Ascending aorta (tissue), 2 donors: ENCODE measurements around the gene SHE. TPM values are rescaled to one million over a fixed set of nuclear protein-coding genes. Genes with fewer than 3 reads are reported as not detected.

Experiments
- DNase-seq, 2 donors: peaks; one replicate each; pipeline ENCODE4 v3.0.0-alpha.2; 2019; ENCODE audit warnings: low spot score in 2 of 2
- H3K27ac ChIP-seq, 2 donors: fragments of 200-600 bp; sonication (generic); one replicate each; pipeline ENCODE4 v1.5.1; 2016 to 2017; ENCODE audit warnings: mild to moderate bottlenecking in 1 of 2
- H3K27me3 ChIP-seq: fragments of 200-600 bp; sonication (generic); one replicate; pipeline ENCODE4 v1.5.1; 2017
- H3K36me3 ChIP-seq, 2 donors: fragments of 200-600 bp; sonication (generic); one replicate each; pipeline ENCODE4 v1.5.1; 2016
- H3K4me1 ChIP-seq, 2 donors: fragments of 200-600 bp; sonication (generic); one replicate each; pipeline ENCODE4 v1.5.1; 2016 to 2017; ENCODE audit warnings: mild to moderate bottlenecking in 1 of 2
- H3K4me3 ChIP-seq, 2 donors: fragments of 200-600 bp; sonication (generic); one replicate each; pipeline ENCODE4 v1.5.1; 2016 to 2017; ENCODE audit warnings: mild to moderate bottlenecking in 1 of 2
- H3K9me3 ChIP-seq, 2 donors: fragments of 200-600 bp; sonication (generic); one replicate each; pipeline ENCODE4 v1.5.1; 2016
- CTCF ChIP-seq, 3 experiments: fragments of 200-600 bp in 2 of 3; fragments of 450-650 bp in 1 of 3; sonication (generic) in 2 of 3; IDR thresholded peaks; one replicate each; pipeline ENCODE4 v1.5.1; 2016 to 2019; ENCODE audit warnings: antibody characterized with exemption in 3 of 3, mild to moderate bottlenecking in 1 of 3, moderate library complexity in 1 of 3
- intact Hi-C: fragments of 100-400 bp; cut with DNase I; formaldehyde crosslinking; loops from one replicate; pipeline ENCODE4 v1.15.1; 2023
- total RNA-seq: library from RNA; depleted of rRNA; stranded (reverse); fragments of >200 nt; gene quantifications from one replicate; pipeline ENCODE4 v1.1.0, GENCODE V29; 2016

SHE gene
- total RNA-seq, 1 donor from 2014 or later = 107 TPM

DNA sequence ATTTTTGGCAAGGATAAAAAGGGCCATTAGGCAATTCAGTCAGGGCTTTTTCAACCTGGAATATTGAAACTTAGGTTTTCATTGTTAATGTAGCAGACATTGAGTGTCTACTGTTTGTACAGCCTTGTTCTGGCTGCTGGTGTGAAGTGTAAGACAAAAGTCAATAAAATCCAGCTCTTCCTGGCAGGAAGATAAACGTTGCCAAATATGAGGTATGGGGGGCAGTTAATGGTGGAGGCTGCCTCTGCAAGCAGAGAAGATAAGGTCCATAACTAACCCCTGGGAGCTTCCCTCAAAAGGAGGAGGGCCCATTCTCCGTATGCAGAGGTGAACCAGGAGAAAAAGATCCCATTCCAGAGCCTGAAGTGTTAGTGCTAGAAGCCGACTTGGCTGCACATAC is 19.5 kb upstream of the SHE start:
- Histone ChIP-seq H3K27me3 (no peaks in the 10 kb centered on the region), H3K4me1 (no peaks in the 10 kb centered on the region), H3K27ac (no peak overlapping the region), H3K9me3 (no peaks in the 10 kb centered on the region), H3K4me3 (no peak overlapping the region), H3K36me3 (no peaks in the 10 kb centered on the region)
- DNase-seq = no peak
- TF ChIP-seq CTCF (IDR thresholded peaks at IDR 0.05) = no peak
- intact Hi-C loops = no loop called here

GRCh38 chr1:154520333-154520732 is 18.1 kb upstream of the SHE start:
- Histone ChIP-seq H3K4me1 (no peaks in the 10 kb centered on the region), H3K27me3 (no peaks in the 10 kb centered on the region), H3K9me3 (no peaks in the 10 kb centered on the region), H3K36me3 (no peaks in the 10 kb centered on the region), H3K4me3 (no peak overlapping the region), H3K27ac (no peak overlapping the region)
- DNase-seq = no peak
- TF ChIP-seq CTCF (IDR thresholded peaks at IDR 0.05) = no peak
- intact Hi-C loops = no loop called here

- DNase-seq = no peak
These were observed 17.4 kb upstream of the SHE start for GRCh38 chr1:154519591-154519991.

DNA sequence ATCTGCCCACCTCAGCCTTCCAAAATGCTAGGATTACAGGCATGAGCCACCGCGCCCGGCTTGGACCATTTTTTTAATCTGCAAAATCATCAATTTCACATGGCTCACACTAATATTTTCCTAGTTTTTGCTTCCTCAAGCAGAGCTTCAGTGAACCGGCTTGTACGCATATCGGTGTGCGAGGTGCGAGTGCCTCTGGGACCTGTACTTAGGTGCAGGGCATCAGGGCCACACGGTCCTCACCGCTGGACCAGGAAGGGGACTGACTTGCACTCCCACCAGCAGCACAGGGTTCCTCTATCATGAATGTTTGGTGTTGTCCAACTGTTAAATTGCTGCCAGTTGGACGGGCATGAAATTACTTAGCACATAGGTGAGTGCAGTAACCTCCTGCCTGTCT is 15.4 kb upstream of the SHE start:
- DNase-seq = no peak

More at GRCh38 chr1:154519591-154519991, 17.4 kb upstream of the SHE start:
- Histone ChIP-seq H3K36me3 (no peaks in the 10 kb centered on the region), H3K4me1 (no peaks in the 10 kb centered on the region), H3K9me3 (no peaks in the 10 kb centered on the region), H3K27me3 (no peaks in the 10 kb centered on the region), H3K4me3 (no peak overlapping the region), H3K27ac (no peak overlapping the region)
- no peak for TF ChIP-seq CTCF (IDR thresholded peaks at IDR 0.05)
- intact Hi-C loops = no loop called here

GRCh38 chr1:154514066-154514553 is 11.9 kb upstream of the SHE start:
- Histone ChIP-seq H3K27ac (no peak overlapping the region), H3K27me3 (no peaks in the 10 kb centered on the region), H3K36me3 (no peaks in the 10 kb centered on the region), H3K9me3 (no peaks in the 10 kb centered on the region), H3K4me1 (no peaks in the 10 kb centered on the region), H3K4me3 (no peak overlapping the region)
- DNase-seq = no peak
- intact Hi-C loops = no loop called here
- no peak for TF ChIP-seq CTCF (IDR thresholded peaks at IDR 0.05)

More for the DNA sequence above, 15.4 kb upstream of the SHE start:
- H3K4me1 ChIP-seq = no peaks in the 10 kb centered on the region
- intact Hi-C loops = no loop called here
- no peak overlapping the region for H3K27ac ChIP-seq
- no peak overlapping the region for H3K4me3 ChIP-seq
- no peaks in the 10 kb centered on the region for H3K36me3 ChIP-seq
- no peaks in the 10 kb centered on the region for H3K9me3 ChIP-seq
- TF ChIP-seq CTCF (IDR thresholded peaks at IDR 0.05) = no peak
- H3K27me3 ChIP-seq = no peaks in the 10 kb centered on the region

DNA sequence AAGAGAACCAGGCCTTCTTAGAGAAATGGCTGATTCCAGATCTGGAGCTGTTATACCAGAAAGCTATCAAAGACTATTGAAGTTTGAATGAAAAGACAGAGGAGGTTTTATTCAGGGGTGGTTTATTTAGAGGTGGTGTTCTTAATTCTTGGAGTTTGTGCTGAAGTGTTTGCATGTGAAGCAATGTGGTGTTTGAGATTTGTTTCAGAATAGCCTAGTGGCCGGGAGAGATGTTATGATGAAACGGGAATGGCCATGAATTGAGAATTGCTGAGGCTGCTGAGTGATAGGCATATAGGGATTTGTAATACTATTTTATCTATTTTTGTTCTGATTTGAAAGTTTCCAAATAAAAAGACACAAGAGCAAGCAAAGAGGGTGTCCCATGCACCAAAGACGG is 10.5 kb upstream of the SHE start:
- DNase-seq = no peak
- H3K9me3 ChIP-seq = no peaks in the 10 kb centered on the region
- H3K36me3 ChIP-seq = no peaks in the 10 kb centered on the region
- H3K4me3 ChIP-seq = no peak overlapping the region
- no peaks in the 10 kb centered on the region for H3K27me3 ChIP-seq
- intact Hi-C loops = no loop called here
- no peak for TF ChIP-seq CTCF (IDR thresholded peaks at IDR 0.05)
- no peaks in the 10 kb centered on the region for H3K4me1 ChIP-seq
- no peak overlapping the region for H3K27ac ChIP-seq
